MM.1S (cell line): Measurements from ENCODE around the gene TIMMDC1.
A peak's percentile ranks its signal among the peaks of the same experiment; 100 is the strongest.

Experiments
- DNase-seq: peaks from one replicate; pipeline ENCODE4 v3.0.0-alpha.2; 2015
- H2AFZ ChIP-seq: fragments of 300-600 bp; sonication (generic); 2 replicates; pipeline ENCODE4 v1.6.0; 2016; ENCODE audit warnings: antibody characterized with exemption, low read length
- H3F3A ChIP-seq: fragments of 300-600 bp; sonication (generic); 2 replicates; pipeline ENCODE4 v1.6.1; 2016; ENCODE audit warnings: mild to moderate bottlenecking, antibody characterized with exemption, low read length, moderate library complexity, mixed read lengths; ENCODE audit not compliant: insufficient read depth
- H3K27ac ChIP-seq: fragments of 300-600 bp; sonication (generic); 2 replicates; pipeline ENCODE4 v1.5.1; 2016; ENCODE audit warnings: mild to moderate bottlenecking, low read length
- H3K27me3 ChIP-seq: fragments of 300-600 bp; sonication (generic); replicated peaks from 2 replicates; pipeline ENCODE4 v1.6.0; 2016; ENCODE audit warnings: low read length; ENCODE audit not compliant: insufficient read depth
- H3K36me3 ChIP-seq: fragments of 300-600 bp; sonication (generic); replicated peaks from 2 replicates; pipeline ENCODE4 v1.6.1; 2016; ENCODE audit warnings: mild to moderate bottlenecking, low read length, mixed read lengths; ENCODE audit not compliant: insufficient read depth
- H3K4me1 ChIP-seq: fragments of 300-600 bp; sonication (generic); 2 replicates; pipeline ENCODE4 v1.6.1; 2016; ENCODE audit warnings: low read length, mixed read lengths
- H3K4me2 ChIP-seq: fragments of 300-600 bp; sonication (generic); 2 replicates; pipeline ENCODE4 v1.6.0; 2016; ENCODE audit warnings: low read depth, low read length
- H3K4me3 ChIP-seq: fragments of 300-600 bp; sonication (generic); 2 replicates; pipeline ENCODE4 v1.5.1; 2016; ENCODE audit warnings: low read length, mixed read lengths
- H3K79me2 ChIP-seq: fragments of 300-600 bp; sonication (generic); 2 replicates; pipeline ENCODE4 v1.6.1; 2016; ENCODE audit warnings: mixed run types, low read length, mixed read lengths
- H3K9ac ChIP-seq: fragments of 300-600 bp; sonication (generic); 2 replicates; pipeline ENCODE4 v1.6.1; 2016; ENCODE audit warnings: low read length, mixed read lengths
- H3K9me2 ChIP-seq: fragments of 300-600 bp; sonication (generic); replicated peaks from 2 replicates; pipeline ENCODE4 v1.6.1; 2016; ENCODE audit warnings: mild to moderate bottlenecking, low read length, mixed read lengths; ENCODE audit not compliant: insufficient read depth
- H3K9me3 ChIP-seq: fragments of 300-600 bp; sonication (generic); replicated peaks from 2 replicates; pipeline ENCODE4 v1.6.1; 2016; ENCODE audit warnings: mild to moderate bottlenecking, low read length, mixed read lengths; ENCODE audit not compliant: insufficient read depth
- H4K20me1 ChIP-seq: fragments of 300-600 bp; sonication (generic); 2 replicates; pipeline ENCODE4 v1.6.1; 2016; ENCODE audit warnings: mild to moderate bottlenecking, low read length, moderate library complexity, mixed read lengths; ENCODE audit not compliant: insufficient read depth
- EZH2 ChIP-seq: fragments of 300-600 bp; sonication (generic); optimal IDR thresholded peaks from 2 replicates; pipeline ENCODE3; 2017; ENCODE audit warnings: low read depth, mild to moderate bottlenecking, antibody characterized with exemption, low read length, mixed read lengths
- EZH2phosphoT487 ChIP-seq: fragments of 300-600 bp; sonication (generic); IDR thresholded peaks from 2 replicates; pipeline ENCODE4 v1.6.1; 2018; ENCODE audit warnings: antibody characterized with exemption, low read length
- TF ChIP-seq, protein P1 (sequence below): fragments of 300-600 bp; sonication (generic); IDR thresholded peaks from 2 replicates; pipeline ENCODE4 v1.5.1; 2016; ENCODE audit warnings: antibody characterized with exemption, low read length, mixed read lengths

TIMMDC1 gene

DNA sequence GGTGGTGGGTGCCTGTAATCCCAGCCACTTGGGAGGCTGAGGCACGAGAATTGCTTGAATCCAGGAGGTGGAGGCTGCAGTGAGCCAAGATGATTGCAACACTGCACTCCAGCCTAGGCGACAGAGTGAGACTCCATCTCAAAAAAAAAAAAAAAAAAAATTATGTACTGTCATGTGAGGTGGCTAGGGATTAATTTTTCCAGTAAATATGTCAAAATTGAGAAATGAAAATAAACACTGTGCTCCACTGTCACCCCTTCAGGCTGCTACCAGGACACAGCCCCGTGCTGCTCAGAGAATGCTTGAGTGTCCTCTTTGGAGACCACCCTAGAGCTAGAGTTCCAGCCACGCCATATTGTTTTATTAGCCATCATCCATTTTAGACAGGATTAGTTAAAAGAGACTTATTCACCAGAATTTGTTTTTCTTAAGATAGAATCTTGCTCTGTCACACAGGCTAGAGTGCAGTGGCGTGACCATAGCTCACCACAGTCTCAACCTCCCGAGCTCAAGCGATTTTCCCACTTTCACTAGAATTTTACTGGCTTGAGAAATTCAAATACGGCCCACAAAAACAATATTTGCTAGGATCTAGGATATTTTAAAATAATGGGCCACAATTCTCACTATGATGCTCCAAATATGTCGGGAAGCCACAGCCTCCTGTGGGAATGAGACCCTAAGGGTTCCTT lies 60.4 kb downstream of the TIMMDC1 start:
- H3K4me3 ChIP-seq, result no peak overlapping the region
- H3K9ac ChIP-seq, result no peak overlapping the region
- H4K20me1 ChIP-seq, result no peaks in the 10 kb centered on the region
- H3K27me3 ChIP-seq, result no peaks in the 10 kb centered on the region
- no peaks in the 10 kb centered on the region for H3K9me2 ChIP-seq
- no peaks in the 10 kb centered on the region for H3F3A ChIP-seq
- H3K4me1 ChIP-seq, result peaks cover 7% of the 10 kb centered on the region
- no peak overlapping the region for H3K27ac ChIP-seq
- H3K9me3 ChIP-seq, result no peaks in the 10 kb centered on the region
- H2AFZ ChIP-seq, result no peak overlapping the region
- H3K4me2 ChIP-seq, result no peak overlapping the region
- H3K36me3 ChIP-seq, result no peaks in the 10 kb centered on the region
- no peaks in the 10 kb centered on the region for H3K79me2 ChIP-seq
- TF ChIP-seq EZH2 (no peak), EZH2phosphoT487 (no peak)
- TF ChIP-seq, protein P1, sequence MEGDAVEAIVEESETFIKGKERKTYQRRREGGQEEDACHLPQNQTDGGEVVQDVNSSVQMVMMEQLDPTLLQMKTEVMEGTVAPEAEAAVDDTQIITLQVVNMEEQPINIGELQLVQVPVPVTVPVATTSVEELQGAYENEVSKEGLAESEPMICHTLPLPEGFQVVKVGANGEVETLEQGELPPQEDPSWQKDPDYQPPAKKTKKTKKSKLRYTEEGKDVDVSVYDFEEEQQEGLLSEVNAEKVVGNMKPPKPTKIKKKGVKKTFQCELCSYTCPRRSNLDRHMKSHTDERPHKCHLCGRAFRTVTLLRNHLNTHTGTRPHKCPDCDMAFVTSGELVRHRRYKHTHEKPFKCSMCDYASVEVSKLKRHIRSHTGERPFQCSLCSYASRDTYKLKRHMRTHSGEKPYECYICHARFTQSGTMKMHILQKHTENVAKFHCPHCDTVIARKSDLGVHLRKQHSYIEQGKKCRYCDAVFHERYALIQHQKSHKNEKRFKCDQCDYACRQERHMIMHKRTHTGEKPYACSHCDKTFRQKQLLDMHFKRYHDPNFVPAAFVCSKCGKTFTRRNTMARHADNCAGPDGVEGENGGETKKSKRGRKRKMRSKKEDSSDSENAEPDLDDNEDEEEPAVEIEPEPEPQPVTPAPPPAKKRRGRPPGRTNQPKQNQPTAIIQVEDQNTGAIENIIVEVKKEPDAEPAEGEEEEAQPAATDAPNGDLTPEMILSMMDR, result no peak
- DNase-seq, result no peak

DNA sequence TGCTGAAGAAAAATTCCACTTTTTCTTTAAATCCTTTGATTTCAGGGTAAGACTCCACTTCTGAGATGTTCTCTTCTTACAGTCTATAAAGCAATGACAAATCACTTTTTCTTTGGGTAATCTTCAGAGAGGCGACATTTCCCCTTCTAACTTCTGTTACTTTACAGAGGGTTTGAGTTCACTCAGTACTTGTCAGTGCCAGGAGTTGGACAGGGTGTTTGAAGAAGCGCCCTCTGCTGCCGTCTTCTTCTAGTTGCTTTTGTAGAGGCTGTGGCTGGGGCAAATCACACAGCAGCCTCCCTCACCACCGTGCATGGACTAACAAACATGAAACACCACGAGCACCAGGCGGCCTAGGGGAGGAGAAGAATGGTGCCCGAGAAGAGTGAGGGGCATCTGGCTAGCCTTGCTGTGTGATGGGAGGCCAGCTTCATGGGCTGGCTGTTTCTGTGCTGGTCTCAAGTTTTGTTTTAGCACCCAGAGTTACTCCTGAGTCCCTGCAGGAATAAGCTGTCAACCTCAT lies 61.2 kb downstream of the TIMMDC1 start, which contains the start of gene CD80:
CD80 (minus strand) TSS at position 174 of the 523 bp plus-strand sequence. CDS start 1,886 bp downstream, outside the sequence.
- DNase-seq, result peak; percentile 71
- H3K9ac ChIP-seq, result no peak within 1 kb of the TSS

DNA sequence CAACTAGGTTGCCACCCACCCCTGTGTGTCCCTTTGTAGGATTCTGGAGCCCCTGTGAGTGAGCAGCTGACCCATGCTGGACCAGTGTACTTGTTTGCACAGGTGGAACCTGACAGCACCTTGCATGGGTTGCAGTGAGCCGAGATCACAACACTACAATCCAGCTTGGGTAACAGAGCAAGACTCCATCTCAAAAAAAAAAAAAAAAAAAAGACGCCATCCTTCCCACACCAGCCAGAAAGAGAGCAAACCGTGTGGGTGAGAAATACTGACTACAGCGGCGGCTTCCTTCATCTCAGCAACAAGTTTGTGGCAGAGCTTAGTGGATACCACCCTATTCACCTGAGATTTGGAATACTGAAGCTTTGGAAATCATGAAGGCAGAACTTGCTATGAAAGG lies 61.8 kb downstream of the TIMMDC1 start:
- H3K9me3 ChIP-seq, result no peaks in the 10 kb centered on the region
- no peak overlapping the region for H3K4me2 ChIP-seq
- peak overlapping the region; percentile 65; the same call in 1 of the 2 replicates for H2AFZ ChIP-seq
- H3K4me3 ChIP-seq, result no peak overlapping the region
- no peaks in the 10 kb centered on the region for H3K79me2 ChIP-seq
- H3K4me1 ChIP-seq, result peaks cover 7% of the 10 kb centered on the region
- no peak overlapping the region for H3K27ac ChIP-seq
- DNase-seq, result no peak
- no peaks in the 10 kb centered on the region for H3K36me3 ChIP-seq
- no peak overlapping the region for H3K9ac ChIP-seq
- TF ChIP-seq, protein P1, result no peak
- TF ChIP-seq EZH2 (no peak), EZH2phosphoT487 (no peak)
- no peaks in the 10 kb centered on the region for H3F3A ChIP-seq
- no peaks in the 10 kb centered on the region for H3K9me2 ChIP-seq
- H4K20me1 ChIP-seq, result no peaks in the 10 kb centered on the region
- H3K27me3 ChIP-seq, result no peaks in the 10 kb centered on the region

More for the DNA sequence above, 61.2 kb downstream of the TIMMDC1 start, which contains the start of gene CD80:
- H3K4me2 ChIP-seq, result peak within 1 kb of the TSS; percentile 24; the same call in 1 of the 2 replicates
- H3F3A ChIP-seq, result no peaks in the 10 kb centered on the region
- no peaks in the 10 kb centered on the region for H3K27me3 ChIP-seq
- no peaks in the 10 kb centered on the region for H3K36me3 ChIP-seq
- H3K4me1 ChIP-seq, result peaks cover 7% of the 10 kb centered on the region
- no peaks in the 10 kb centered on the region for H3K79me2 ChIP-seq
- TF ChIP-seq, protein P1, result peak; percentile 56
- TF ChIP-seq EZH2 (no peak), EZH2phosphoT487 (no peak)
- no peaks in the 10 kb centered on the region for H3K9me3 ChIP-seq
- H4K20me1 ChIP-seq, result no peaks in the 10 kb centered on the region
- no peak within 1 kb of the TSS for H3K27ac ChIP-seq
- H3K9me2 ChIP-seq, result no peaks in the 10 kb centered on the region
- H3K4me3 ChIP-seq, result no peak within 1 kb of the TSS
- H2AFZ ChIP-seq, result peak within 1 kb of the TSS; percentile 65
